ENCODE results near the gene NOX3.

DNA sequence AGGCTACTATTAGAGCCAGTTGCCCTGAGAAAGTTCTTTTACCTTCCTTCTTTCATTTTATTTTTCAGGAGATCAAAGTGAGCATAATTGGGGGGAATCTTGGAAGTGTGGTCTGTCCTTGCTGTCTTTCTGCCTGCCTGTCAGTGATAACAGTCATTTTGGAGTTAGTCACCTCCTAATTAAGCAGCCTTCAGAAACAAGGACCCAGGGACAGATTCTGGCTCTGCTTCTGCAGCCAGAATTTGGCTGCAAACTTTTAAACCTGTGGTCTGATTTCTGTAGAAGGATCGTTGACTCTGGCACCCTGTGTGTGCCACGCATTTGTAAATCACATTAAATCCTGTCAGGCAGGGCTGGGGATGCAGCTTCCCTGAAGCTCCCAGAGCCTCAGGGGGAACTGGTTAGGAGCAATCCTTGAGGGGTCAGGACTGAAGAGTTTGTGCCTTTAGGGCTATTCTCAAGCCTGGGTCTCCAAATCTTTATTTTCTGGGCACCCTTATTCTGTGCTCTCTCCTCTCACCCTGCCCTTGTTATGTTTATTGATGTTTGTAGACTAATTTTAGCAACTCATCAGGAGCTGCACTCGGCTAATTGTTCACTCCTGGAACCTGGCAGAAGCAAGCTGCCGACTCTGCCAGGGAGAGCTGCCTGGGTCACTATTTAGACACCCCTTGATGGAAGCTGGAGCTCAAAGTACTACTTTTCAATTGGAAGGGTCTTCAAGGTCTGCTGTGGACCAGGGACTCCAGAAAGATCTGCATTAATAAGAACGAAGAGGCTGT is 6.8 kb downstream of the NOX3 start:
- TF ChIP-seq POLR2AphosphoS5 (IDR thresholded peaks at IDR 0.05) (no peak), POLR2A (IDR thresholded peaks at IDR 0.05) (no peak), EP300 (IDR thresholded peaks at IDR 0.05) (no peak)
- TF ChIP-seq, protein P1, sequence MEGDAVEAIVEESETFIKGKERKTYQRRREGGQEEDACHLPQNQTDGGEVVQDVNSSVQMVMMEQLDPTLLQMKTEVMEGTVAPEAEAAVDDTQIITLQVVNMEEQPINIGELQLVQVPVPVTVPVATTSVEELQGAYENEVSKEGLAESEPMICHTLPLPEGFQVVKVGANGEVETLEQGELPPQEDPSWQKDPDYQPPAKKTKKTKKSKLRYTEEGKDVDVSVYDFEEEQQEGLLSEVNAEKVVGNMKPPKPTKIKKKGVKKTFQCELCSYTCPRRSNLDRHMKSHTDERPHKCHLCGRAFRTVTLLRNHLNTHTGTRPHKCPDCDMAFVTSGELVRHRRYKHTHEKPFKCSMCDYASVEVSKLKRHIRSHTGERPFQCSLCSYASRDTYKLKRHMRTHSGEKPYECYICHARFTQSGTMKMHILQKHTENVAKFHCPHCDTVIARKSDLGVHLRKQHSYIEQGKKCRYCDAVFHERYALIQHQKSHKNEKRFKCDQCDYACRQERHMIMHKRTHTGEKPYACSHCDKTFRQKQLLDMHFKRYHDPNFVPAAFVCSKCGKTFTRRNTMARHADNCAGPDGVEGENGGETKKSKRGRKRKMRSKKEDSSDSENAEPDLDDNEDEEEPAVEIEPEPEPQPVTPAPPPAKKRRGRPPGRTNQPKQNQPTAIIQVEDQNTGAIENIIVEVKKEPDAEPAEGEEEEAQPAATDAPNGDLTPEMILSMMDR (IDR thresholded peaks at IDR 0.05): no peak
